Transverse colon (tissue), 4 donors: ENCODE measurements around the gene SMIM36.

Source experiments
- CTCF ChIP-seq, 5 experiments: fragments of 200-600 bp in 3 of 5; fragments of 450-650 bp in 2 of 5; sonication (generic) in 3 of 5; IDR thresholded peaks; 1 replicate in 2 of 5; 2 replicates in 3 of 5; pipeline ENCODE4 v1.5.1; 2016 to 2017; ENCODE audit warnings: antibody characterized with exemption in 5 of 5, inconsistent platforms in 3 of 5, mild to moderate bottlenecking in 2 of 5, moderate library complexity in 1 of 5
- EP300 ChIP-seq: sonication (generic); formaldehyde crosslinking; IDR thresholded peaks from one replicate; pipeline ENCODE4 v1.6.1; 2017; ENCODE audit warnings: antibody characterized with exemption, low read depth
- POLR2A ChIP-seq: fragments of 450-650 bp; IDR thresholded peaks from one replicate; pipeline ENCODE4 v1.6.1; 2016; ENCODE audit warnings: antibody characterized with exemption, mild to moderate bottlenecking, moderate library complexity
- POLR2AphosphoS5 ChIP-seq, 3 donors: sonication (generic); formaldehyde crosslinking; IDR thresholded peaks; one replicate each; pipeline ENCODE4 v1.6.1; 2016; ENCODE audit warnings: antibody characterized with exemption in 3 of 3

DNA sequence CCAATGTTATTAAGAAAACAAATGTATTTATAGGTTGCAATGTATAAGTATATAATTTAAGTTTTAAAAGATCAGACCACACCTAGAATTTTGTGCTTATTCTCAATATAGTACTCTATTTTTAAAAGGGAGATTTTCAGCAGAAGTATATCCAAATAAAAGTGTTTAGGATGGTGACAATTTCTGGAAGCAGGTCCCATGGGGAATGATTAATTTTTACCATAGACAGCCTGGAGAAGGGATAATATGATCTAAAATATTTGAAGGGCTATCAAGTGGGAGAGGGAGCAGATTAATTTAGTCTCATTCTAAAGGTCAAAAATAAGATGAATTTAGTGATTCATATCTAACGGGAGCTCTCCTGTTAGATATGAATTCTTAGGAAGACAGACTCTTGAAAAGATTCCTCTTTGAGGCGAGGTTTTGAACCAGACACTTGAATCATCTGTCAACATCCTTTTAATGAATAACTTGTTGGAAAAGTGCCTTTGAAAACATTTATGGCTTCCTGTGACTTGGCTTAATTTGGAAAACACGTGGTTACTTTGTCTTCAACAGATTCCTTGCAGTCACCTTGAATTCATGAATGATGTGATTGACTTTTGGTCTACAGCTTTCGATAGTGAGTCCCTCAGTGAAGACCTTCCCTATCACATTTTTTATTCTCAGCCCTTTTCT is 29.3 kb upstream of the SMIM36 start:
- no peak for TF ChIP-seq EP300
- no peak for TF ChIP-seq CTCF (IDR thresholded peaks at IDR 0.05)
- TF ChIP-seq POLR2AphosphoS5 (IDR thresholded peaks at IDR 0.05): no peak
- TF ChIP-seq POLR2A: no peak
